Hepatocyte (in vitro differentiated cells): Measurements from ENCODE around the gene MYO18B.

ENCODE experiments used
- EZH2 ChIP-seq: fragments of 200-600 bp; sonication (generic); IDR thresholded peaks from 2 replicates; pipeline ENCODE4 v1.6.1; 2016; ENCODE audit warnings: antibody characterized with exemption, mild to moderate bottlenecking, borderline replicate concordance
- TF ChIP-seq, protein P1 (sequence below): fragments of 200-600 bp; sonication (generic); IDR thresholded peaks from 2 replicates; pipeline ENCODE4 v1.5.1; 2016; ENCODE audit warnings: antibody characterized with exemption, mild to moderate bottlenecking; ENCODE audit not compliant: poor library complexity

DNA sequence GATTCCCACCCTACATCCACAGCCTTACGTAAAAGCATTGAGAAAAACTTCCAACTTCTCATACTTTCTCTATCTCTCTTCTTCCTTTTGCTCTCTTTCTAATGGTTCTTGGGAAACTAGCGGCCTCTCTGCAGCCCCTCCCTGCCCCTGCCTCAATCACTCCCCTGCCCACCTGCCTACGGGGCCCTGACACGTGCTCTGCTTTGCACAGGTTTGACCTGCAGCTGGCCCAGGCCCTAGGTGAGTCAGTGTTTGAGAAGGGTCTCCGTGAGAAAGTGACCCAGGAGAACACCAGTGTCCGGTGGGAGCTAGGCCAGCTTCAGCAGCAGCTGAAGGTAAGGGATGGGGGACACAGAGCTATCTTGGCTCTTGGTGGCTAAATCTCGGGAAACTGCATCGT lies 160.4 kb downstream of the MYO18B start:
- TF ChIP-seq, protein P1, sequence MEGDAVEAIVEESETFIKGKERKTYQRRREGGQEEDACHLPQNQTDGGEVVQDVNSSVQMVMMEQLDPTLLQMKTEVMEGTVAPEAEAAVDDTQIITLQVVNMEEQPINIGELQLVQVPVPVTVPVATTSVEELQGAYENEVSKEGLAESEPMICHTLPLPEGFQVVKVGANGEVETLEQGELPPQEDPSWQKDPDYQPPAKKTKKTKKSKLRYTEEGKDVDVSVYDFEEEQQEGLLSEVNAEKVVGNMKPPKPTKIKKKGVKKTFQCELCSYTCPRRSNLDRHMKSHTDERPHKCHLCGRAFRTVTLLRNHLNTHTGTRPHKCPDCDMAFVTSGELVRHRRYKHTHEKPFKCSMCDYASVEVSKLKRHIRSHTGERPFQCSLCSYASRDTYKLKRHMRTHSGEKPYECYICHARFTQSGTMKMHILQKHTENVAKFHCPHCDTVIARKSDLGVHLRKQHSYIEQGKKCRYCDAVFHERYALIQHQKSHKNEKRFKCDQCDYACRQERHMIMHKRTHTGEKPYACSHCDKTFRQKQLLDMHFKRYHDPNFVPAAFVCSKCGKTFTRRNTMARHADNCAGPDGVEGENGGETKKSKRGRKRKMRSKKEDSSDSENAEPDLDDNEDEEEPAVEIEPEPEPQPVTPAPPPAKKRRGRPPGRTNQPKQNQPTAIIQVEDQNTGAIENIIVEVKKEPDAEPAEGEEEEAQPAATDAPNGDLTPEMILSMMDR = no peak
- no peak for TF ChIP-seq EZH2
